Measurements from ENCODE around the gene RAP1B.

Gene RAP1B

GRCh38 chr12:68601767-68602166 is 8.9 kb upstream of the RAP1B start:
- no peaks in the 10 kb centered on the region for H3K36me3 ChIP-seq
- H3K27me3 ChIP-seq, result no peaks in the 10 kb centered on the region
- no peak for TF ChIP-seq Cebpa-rat (IDR thresholded peaks at IDR 0.05)
- peak overlapping the region; percentile 12 to 69 (median 49); a peak in 18 of 22 replicates for H3K4me2 ChIP-seq
- H3K27ac ChIP-seq, result peak overlapping the region in 3 of 11 experiments; percentile 7 to 46 (median 13); a peak in 3 of 22 replicates
- H3K4me3 ChIP-seq, result no peak overlapping the region
- peaks cover 0 to 10% (median 0%) of the 10 kb centered on the region in 11 experiments; a peak in 6 of 22 replicates for H3K9me3 ChIP-seq (replicated peaks in 1 of 11)
- H3K4me1 ChIP-seq, result peaks cover 29 to 83% (median 50%) of the 10 kb centered on the region in 10 experiments
- no peak overlapping the region; a peak in 2 of 22 replicates for H3K9ac ChIP-seq
- H4K20me1 ChIP-seq, result no peaks in the 10 kb centered on the region

- Histone ChIP-seq H3K4me1 (peaks cover 29 to 78% (median 46%) of the 10 kb centered on the region in 10 experiments), H3K27me3 (no peaks in the 10 kb centered on the region), H3K9me3 (replicated peaks in 1 of 11) (peaks cover 0 to 15% (median 0%) of the 10 kb centered on the region in 11 experiments; a peak in 6 of 22 replicates), H4K20me1 (no peaks in the 10 kb centered on the region), H3K4me2 (peak overlapping the region in 1 of 11 experiments; percentile 8; a peak in 1 of 22 replicates), H3K9ac (no peak overlapping the region), H3K27ac (no peak overlapping the region), H3K36me3 (no peaks in the 10 kb centered on the region), H3K4me3 (no peak overlapping the region)
- no peak for TF ChIP-seq Cebpa-rat (IDR thresholded peaks at IDR 0.05)
Observed at GRCh38 chr12:68602720-68603119, 8.0 kb upstream of the RAP1B start.

GRCh38 chr12:68608191-68608590 is 2.5 kb upstream of the RAP1B start:
- H3K9ac ChIP-seq, result no peak overlapping the region
- H3K9me3 ChIP-seq (replicated peaks in 1 of 11), result peaks cover 0 to 8% (median 0%) of the 10 kb centered on the region in 11 experiments; a peak in 5 of 22 replicates
- peaks cover 0 to 11% (median 3%) of the 10 kb centered on the region in 11 experiments; a peak in 12 of 22 replicates for H3K36me3 ChIP-seq
- peaks cover 10 to 20% (median 16%) of the 10 kb centered on the region in 11 experiments for H4K20me1 ChIP-seq
- no peak for TF ChIP-seq Cebpa-rat (IDR thresholded peaks at IDR 0.05)
- H3K4me3 ChIP-seq, result no peak overlapping the region
- H3K27ac ChIP-seq, result no peak overlapping the region
- H3K4me2 ChIP-seq, result peak overlapping the region in 10 of 11 experiments; percentile 2 to 81 (median 16); a peak in 8 of 22 replicates
- H3K27me3 ChIP-seq, result no peaks in the 10 kb centered on the region
- peaks cover 15 to 54% (median 33%) of the 10 kb centered on the region in 10 experiments for H3K4me1 ChIP-seq

GRCh38 chr12:68609998-68610369 is 715 bp upstream of the RAP1B start:
- Histone ChIP-seq H3K27me3 (no peaks in the 10 kb centered on the region), H3K4me1 (peaks cover 32 to 56% (median 47%) of the 10 kb centered on the region in 10 experiments), H3K9me3 (replicated peaks in 1 of 11) (peaks cover 0 to 8% (median 0%) of the 10 kb centered on the region in 11 experiments; a peak in 5 of 22 replicates), H4K20me1 (peaks cover 28 to 38% (median 34%) of the 10 kb centered on the region in 11 experiments), H3K9ac (peak overlapping the region; percentile 91 to 100 (median 97)), H3K4me3 (peak overlapping the region; percentile 76 to 93 (median 82)), H3K4me2 (peak overlapping the region; percentile 77 to 95 (median 90)), H3K36me3 (peaks cover 5 to 29% (median 10%) of the 10 kb centered on the region in 11 experiments; a peak in 16 of 22 replicates), H3K27ac (peak overlapping the region; percentile 80 to 100 (median 95))
- no peak for TF ChIP-seq Cebpa-rat (IDR thresholded peaks at IDR 0.05)

- TF ChIP-seq Cebpa-rat (IDR thresholded peaks at IDR 0.05), result no peak
- H3K27ac ChIP-seq, result peak overlapping the region; percentile 87 to 100 (median 95)
Observed at GRCh38 chr12:68611094-68611805, 551 bp downstream of the RAP1B start.

GRCh38 chr12:68611806-68612160 is 1.1 kb downstream of the RAP1B start:
- peak overlapping the region; percentile 86 to 99 (median 94) for H3K4me2 ChIP-seq
- H3K36me3 ChIP-seq, result peaks cover 10 to 40% (median 21%) of the 10 kb centered on the region in 11 experiments; a peak in 18 of 22 replicates
- peaks cover 0 to 5% (median 0%) of the 10 kb centered on the region in 11 experiments; a peak in 5 of 22 replicates for H3K9me3 ChIP-seq (replicated peaks in 1 of 11)
- peak overlapping the region; percentile 87 to 100 (median 95) for H3K27ac ChIP-seq
- peaks cover 46 to 56% (median 52%) of the 10 kb centered on the region in 11 experiments for H4K20me1 ChIP-seq
- peaks cover 42 to 69% (median 60%) of the 10 kb centered on the region in 10 experiments for H3K4me1 ChIP-seq
- peak overlapping the region; percentile 91 to 100 (median 97) for H3K9ac ChIP-seq
- no peak for TF ChIP-seq Cebpa-rat (IDR thresholded peaks at IDR 0.05)
- peak overlapping the region; percentile 76 to 93 (median 82) for H3K4me3 ChIP-seq
- H3K27me3 ChIP-seq, result no peaks in the 10 kb centered on the region

More at GRCh38 chr12:68611094-68611805, 551 bp downstream of the RAP1B start:
- peak overlapping the region; percentile 91 to 100 (median 97) for H3K9ac ChIP-seq
- peaks cover 7 to 35% (median 16%) of the 10 kb centered on the region in 11 experiments; a peak in 17 of 22 replicates for H3K36me3 ChIP-seq
- H4K20me1 ChIP-seq, result peaks cover 41 to 50% (median 47%) of the 10 kb centered on the region in 11 experiments
- H3K9me3 ChIP-seq (replicated peaks in 1 of 11), result peaks cover 0 to 8% (median 0%) of the 10 kb centered on the region in 11 experiments; a peak in 5 of 22 replicates
- H3K4me3 ChIP-seq, result peak overlapping the region; percentile 76 to 93 (median 82)
- H3K4me1 ChIP-seq, result peaks cover 37 to 64% (median 55%) of the 10 kb centered on the region in 10 experiments
- peak overlapping the region; percentile 86 to 99 (median 94) for H3K4me2 ChIP-seq
- H3K27me3 ChIP-seq, result no peaks in the 10 kb centered on the region

GRCh38 chr12:68612202-68612601 is 1.5 kb downstream of the RAP1B start:
- Histone ChIP-seq H3K9ac (peak overlapping the region; percentile 91 to 100 (median 97)), H3K27ac (peak overlapping the region; percentile 87 to 100 (median 95)), H3K4me1 (peaks cover 43 to 74% (median 63%) of the 10 kb centered on the region in 10 experiments), H3K36me3 (peaks cover 12 to 45% (median 22%) of the 10 kb centered on the region in 11 experiments; a peak in 18 of 22 replicates), H3K9me3 (replicated peaks in 1 of 11) (peaks cover 0 to under 1% (median 0%) of the 10 kb centered on the region in 11 experiments; a peak in 1 of 22 replicates), H3K27me3 (no peaks in the 10 kb centered on the region), H4K20me1 (peaks cover 50 to 60% (median 56%) of the 10 kb centered on the region in 11 experiments), H3K4me2 (peak overlapping the region; percentile 86 to 99 (median 94)), H3K4me3 (peak overlapping the region; percentile 76 to 93 (median 82))
- TF ChIP-seq Cebpa-rat (IDR thresholded peaks at IDR 0.05), result no peak

GRCh38 chr12:68612697-68613096 is 2.0 kb downstream of the RAP1B start:
- no peaks in the 10 kb centered on the region for H3K27me3 ChIP-seq
- H4K20me1 ChIP-seq, result peaks cover 55 to 65% (median 61%) of the 10 kb centered on the region in 11 experiments
- peak overlapping the region; percentile 86 to 99 (median 94) for H3K4me2 ChIP-seq
- H3K9me3 ChIP-seq (replicated peaks in 1 of 11), result no peaks in the 10 kb centered on the region; a peak in 1 of 22 replicates
- H3K4me1 ChIP-seq, result peaks cover 43 to 74% (median 64%) of the 10 kb centered on the region in 10 experiments
- peak overlapping the region; percentile 91 to 100 (median 97) for H3K9ac ChIP-seq
- H3K4me3 ChIP-seq, result peak overlapping the region; percentile 76 to 93 (median 82)
- peak overlapping the region; percentile 87 to 100 (median 95) for H3K27ac ChIP-seq
- no peak for TF ChIP-seq Cebpa-rat (IDR thresholded peaks at IDR 0.05)
- peaks cover 13 to 48% (median 24%) of the 10 kb centered on the region in 11 experiments; a peak in 19 of 22 replicates for H3K36me3 ChIP-seq

All from BLaER1 treated with 17β-estradiol and CSF1 and Interleukin-3, amounts not matched to agents 10 nM and 100 nM (cell line).